H1 (cell line): ENCODE results near the gene LPP. TPM values are rescaled to one million over a fixed set of nuclear protein-coding genes. Genes with fewer than 3 reads are reported as not detected.

Experiments
- CHD7 ChIP-seq: fragments of 300-600 bp; sonication (generic); IDR thresholded peaks from 2 replicates; pipeline ENCODE4 v1.7.1; 2012; ENCODE audit warnings: low read length, moderate library complexity, mild to moderate bottlenecking, inconsistent platforms; ENCODE audit not compliant: insufficient replicate concordance
- RNF2 ChIP-seq: fragments of 200-900, 300-1000 bp; sonication (generic); IDR thresholded peaks from 2 replicates; pipeline ENCODE4 v1.7.1; 2016; ENCODE audit warnings: borderline replicate concordance, low read depth, mild to moderate bottlenecking, antibody characterized with exemption, low read length; ENCODE audit not compliant: poor library complexity, severe bottlenecking; ENCODE audit errors: missing control alignments
- ZNF274 ChIP-seq: IDR thresholded peaks from 2 replicates; pipeline ENCODE4 v1.7.0; 2012; ENCODE audit warnings: low read length, borderline replicate concordance; ENCODE audit errors: extremely low read depth
- polyA plus RNA-seq, 7 experiments: library from polyadenylated mRNA; depleted of rRNA in 3 of 7; stranded (reverse) in 5 of 7; unstranded in 2 of 7; fragments of >200 nt in 5 of 7; fragments of 200-250 nt in 2 of 7; gene quantifications; 1 replicate in 5 of 7; 2 replicates in 1 of 7; 4 replicates in 1 of 7; pipeline versions ENCODE4 v1.2.1 to v1.2.3, GENCODE V29; 2011 to 2013; ENCODE audit warnings: missing spikeins in 2 of 7, mixed read lengths in 2 of 7
- total RNA-seq: library from RNA; stranded (reverse); fragmentation: NEBNext Ultra II Directional; extraction: Animal tissue kit (Norgen Biotek cat#: 25700); gene quantifications from 2 replicates; pipeline ENCODE4 v1.2.1, GENCODE V29; 2021

Gene LPP
- total and polyA plus RNA-seq, 2 of the 8 experiments (the other 6 are each of a cell fraction or from before 2014, with no cell fraction given): 10.0 to 53.3 TPM

- no peak for TF ChIP-seq CHD7
- no peak for TF ChIP-seq ZNF274
- TF ChIP-seq RNF2: no peak
Observed at GRCh38 chr3:188876370-188876769, 722.4 kb downstream of the LPP start (continued).
